Pancreas (tissue), 10 donors: ENCODE results near the gene KRT84. TPM values are rescaled to one million over a fixed set of nuclear protein-coding genes. Genes with fewer than 3 reads are reported as not detected.

Source experiments
- ATAC-seq, 4 donors: fragments of 200-7000 bp; cut with Tn5 transposase; one replicate each; pipeline versions ENCODE4 v1.8.0 to v1.9.1; 2020; ENCODE audit warnings: mild to moderate bottlenecking in 4 of 4, moderate library complexity in 4 of 4
- DNase-seq, 6 donors: peaks; one replicate each; pipeline ENCODE4 v3.0.0-alpha.2; 2020
- FAIRE-seq: peaks from 2 replicates; lab custom pipeline; 2012; peaks lifted over from hg19 to GRCh38; lab: Jason Lieb, UNC
- H3K27ac ChIP-seq, 4 donors: fragments of 200-600 bp; sonication (generic); 1 replicate in 3 of 4; 2 replicates in 1 of 4; pipeline versions ENCODE4 v1.5.0 to v1.8.0; 2020
- H3K27me3 ChIP-seq, 4 donors: fragments of 200-600 bp; one replicate each; pipeline ENCODE4 v1.8.0; 2021
- H3K36me3 ChIP-seq, 3 donors: fragments of 200-600 bp; sonication (generic) in 1 of 3; one replicate each; pipeline versions ENCODE4 v1.5.0 to v1.8.0; 2020 to 2021
- H3K4me1 ChIP-seq, 3 donors: fragments of 200-600 bp; one replicate each; pipeline ENCODE4 v1.8.0; 2021
- H3K4me3 ChIP-seq, 4 donors: fragments of 200-600 bp; sonication (generic) in 2 of 4; one replicate each; pipeline versions ENCODE4 v1.5.0 to v1.8.0; 2020 to 2021
- H3K9me3 ChIP-seq, 4 donors: fragments of 200-600 bp; one replicate each; pipeline ENCODE4 v1.8.0; 2021
- CTCF ChIP-seq, 4 donors: fragments of 200-600 bp; sonication (generic) in 3 of 4; IDR thresholded peaks; one replicate each; pipeline versions ENCODE4 v1.5.0 to v1.8.0; 2021; ENCODE audit warnings: antibody characterized with exemption in 4 of 4
- WGBS, 2 donors: extraction: QIAGEN DNeasy Blood & Tissue Kit; methylation state at CpG; one replicate each; pipeline ENCODE4 v1.1.7; 2013; 5-methylcytosine and 5-hydroxymethylcytosine counted together
- intact Hi-C, 3 donors: fragments of 100-400 bp; cut with DNase I; formaldehyde crosslinking; loops; one replicate each; pipeline versions ENCODE4 v1.11.1 to v1.14.2; 2022
- polyA plus RNA-seq, 2 donors: library from polyadenylated mRNA; stranded (reverse); fragments of 200-250 nt; gene quantifications; one replicate each; pipeline ENCODE4 v1.2.3, GENCODE V29; 2013
- total RNA-seq, 6 donors: library from RNA; stranded (reverse); fragmentation: NEBNext Ultra II Directional in 4 of 6; extraction: Animal tissue kit (Norgen Biotek cat#: 25700) in 4 of 6; gene quantifications; one replicate each; pipeline versions ENCODE4 v1.2.1 to v1.2.4, GENCODE V29; 2021 to 2023
- donor health status: healthy with polysubstance abuse.
- donor health status: DM: no; HTN: no; CAD: no; lungs with moderate emphysema.
- donor health status: DM: no; HTN: no; CAD: no.
- donor health status: control.
- donor health status: control.
- donor health status: Bipolar disorder and iron deficiency.
- donor health status: DM: yes; HTN: yes; CAD: no.
- donor health status: DM: no; HTN: no; CAD: no.
- donor health status: DM: no; HTN: no; CAD: no.
- donor health status: DM: yes; HTN: yes; CAD: no.

The KRT84 gene
- total and polyA plus RNA-seq, 8 donors = not detected

DNA sequence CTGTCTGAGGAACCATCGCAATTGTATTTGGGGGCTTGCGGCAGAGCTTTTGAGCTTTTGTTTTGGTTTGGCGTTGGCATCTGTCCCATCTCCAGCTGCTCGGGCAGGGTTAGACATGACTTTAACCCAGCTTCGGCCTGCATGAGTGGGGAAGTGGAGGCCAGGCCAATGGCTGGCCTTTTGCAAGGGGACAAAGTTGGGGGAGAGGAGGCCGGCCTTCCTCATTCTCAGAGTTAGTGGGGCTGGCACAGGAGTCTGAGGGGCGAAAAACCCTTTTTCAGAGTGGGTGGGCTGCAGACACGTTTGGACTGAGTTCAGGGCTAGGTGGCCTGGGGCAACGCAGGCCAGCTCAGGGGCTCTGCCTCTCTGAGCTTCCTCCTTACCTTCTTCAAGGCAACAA, 15.5 kb upstream of the KRT84 start:
- intact Hi-C loops = no loop called here
- no peaks in the 10 kb centered on the region for H3K27me3 ChIP-seq
- 86 to 89% methylated on average over 9 of the region's 9 CpGs for WGBS, 2 donors
- no peak overlapping the region for H3K27ac ChIP-seq
- H3K36me3 ChIP-seq = no peaks in the 10 kb centered on the region
- no peak overlapping the region for H3K4me3 ChIP-seq
- FAIRE-seq (no peak), ATAC-seq (no peak), DNase-seq (no peak)
- H3K9me3 ChIP-seq = no peaks in the 10 kb centered on the region
- no peak for TF ChIP-seq CTCF (IDR thresholded peaks at IDR 0.05)
- no peaks in the 10 kb centered on the region for H3K4me1 ChIP-seq

DNA sequence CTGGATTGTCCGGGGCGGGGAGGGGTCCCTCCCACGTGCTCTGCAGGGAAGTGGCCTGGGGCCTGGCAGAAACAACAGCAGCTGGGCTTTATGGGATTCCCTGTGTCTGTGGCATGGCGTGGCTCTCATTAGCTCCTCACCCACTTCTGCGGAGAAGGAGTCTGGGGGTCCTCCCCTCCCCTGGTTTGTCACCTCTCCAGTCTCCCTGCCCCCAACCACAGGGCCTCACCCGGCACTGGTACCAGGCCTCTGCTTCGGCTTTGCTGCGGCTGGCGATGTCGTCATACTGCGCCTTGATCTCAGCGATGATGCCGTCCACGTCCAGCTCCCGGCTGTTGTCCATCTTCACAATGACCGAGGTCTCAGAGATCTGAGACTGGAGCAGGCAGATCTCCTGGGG, 14.3 kb upstream of the KRT84 start:
- TF ChIP-seq CTCF (IDR thresholded peaks at IDR 0.05) = no peak
- no peak for FAIRE-seq
- DNase-seq = no peak
- intact Hi-C loops = loop anchor here in 1 of 3 donors (10.0 kb wide), 1 partner anchor 95 kb away; the partner anchor contains the start of gene KRT6A
- Histone ChIP-seq H3K9me3 (no peaks in the 10 kb centered on the region), H3K27me3 (no peaks in the 10 kb centered on the region), H3K4me1 (no peaks in the 10 kb centered on the region), H3K27ac (no peak overlapping the region), H3K36me3 (no peaks in the 10 kb centered on the region), H3K4me3 (no peak overlapping the region)
- no peak for ATAC-seq
- 90 to 92% methylated on average over 16 of the region's 16 CpGs for WGBS, 2 donors

DNA sequence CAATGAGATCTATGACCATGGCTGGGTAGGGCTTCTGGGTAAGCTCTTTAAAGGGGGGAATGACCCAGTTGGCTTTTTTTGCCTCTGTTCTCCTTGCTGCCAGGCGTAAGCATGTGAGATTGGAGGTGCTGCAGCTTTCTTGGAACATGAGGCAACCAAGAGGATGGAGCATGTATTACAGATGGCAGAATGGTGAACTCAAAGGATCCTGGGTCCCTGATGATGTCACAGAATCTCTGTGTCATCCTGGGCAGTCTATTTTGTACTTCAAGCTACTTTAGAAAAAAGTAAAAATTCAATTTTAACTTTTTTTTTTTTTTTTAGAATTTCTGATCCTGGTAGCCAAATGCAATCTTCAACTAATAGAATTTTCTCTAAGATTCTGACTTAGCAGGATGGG, 12.7 kb upstream of the KRT84 start:
- Histone ChIP-seq H3K4me3 (no peak overlapping the region), H3K4me1 (no peaks in the 10 kb centered on the region), H3K27ac (no peak overlapping the region), H3K36me3 (no peaks in the 10 kb centered on the region), H3K27me3 (no peaks in the 10 kb centered on the region), H3K9me3 (no peaks in the 10 kb centered on the region)
- no peak for DNase-seq
- 83 to 93% methylated on average over 1 of the region's 1 CpG for WGBS, 2 donors
- ATAC-seq = no peak
- no peak for TF ChIP-seq CTCF (IDR thresholded peaks at IDR 0.05)
- intact Hi-C loops = loop anchor here in 1 of 3 donors (10.0 kb wide), 1 partner anchor 97 kb away; the partner anchor contains the start of gene KRT6A
- no peak for FAIRE-seq

- Histone ChIP-seq H3K36me3 (no peaks in the 10 kb centered on the region), H3K27me3 (no peaks in the 10 kb centered on the region), H3K27ac (no peak overlapping the region), H3K4me3 (no peak overlapping the region), H3K9me3 (no peaks in the 10 kb centered on the region), H3K4me1 (no peaks in the 10 kb centered on the region)
- FAIRE-seq = no peak
- 69 to 72% methylated on average over 8 of the region's 8 CpGs for WGBS, 2 donors
- intact Hi-C loops = loop anchor here in 1 of 3 donors (10.0 kb wide), 1 partner anchor 98 kb away; the partner anchor contains the start of gene KRT6A
- no peak for DNase-seq
- TF ChIP-seq CTCF (IDR thresholded peaks at IDR 0.05) = no peak
- ATAC-seq = no peak
These were observed 11.2 kb upstream of the KRT84 start for GRCh38 chr12:52396656-52397055.

DNA sequence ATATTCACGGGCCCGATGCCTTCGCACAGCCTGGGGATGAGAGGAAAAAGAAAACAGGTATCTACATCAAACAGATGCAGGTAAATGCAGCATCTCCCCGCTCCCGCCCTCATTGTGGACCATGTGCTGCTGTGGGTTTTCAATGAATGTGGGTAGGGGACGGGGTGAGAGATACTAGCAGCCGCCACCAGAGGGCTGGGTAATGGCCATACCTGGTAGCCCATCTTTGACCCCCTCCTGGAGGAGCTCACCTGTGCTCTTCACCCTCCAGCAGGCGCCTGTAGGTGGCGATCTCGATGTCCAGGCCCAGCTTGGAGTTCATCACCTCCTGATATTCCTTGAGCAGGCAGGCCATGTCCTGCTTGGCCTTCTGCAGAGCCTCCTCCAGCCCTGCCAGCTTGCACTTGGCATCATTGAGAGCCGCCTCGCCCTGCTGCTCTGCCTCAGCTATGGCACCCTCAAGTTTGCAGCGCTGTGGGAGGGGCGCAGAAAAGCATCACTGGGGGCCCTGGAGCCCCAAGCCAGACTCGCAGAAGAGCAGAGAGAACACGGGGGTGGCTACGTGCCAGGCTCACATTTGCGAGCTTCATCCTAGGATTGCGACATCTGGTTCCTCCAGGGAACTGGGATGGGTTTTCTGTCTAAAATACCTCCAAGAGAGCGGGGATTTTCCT, 10.4 kb upstream of the KRT84 start:
- Histone ChIP-seq H3K36me3 (no peaks in the 10 kb centered on the region), H3K4me3 (no peak overlapping the region), H3K27me3 (no peaks in the 10 kb centered on the region), H3K4me1 (no peaks in the 10 kb centered on the region), H3K27ac (no peak overlapping the region), H3K9me3 (no peaks in the 10 kb centered on the region)
- peak in 1 of 4 donors; percentile 12 for TF ChIP-seq CTCF (IDR thresholded peaks at IDR 0.05)
- ATAC-seq (peak in 3 of 4 donors; percentile 31 to 61 (median 38)), FAIRE-seq (no peak), DNase-seq (peak in 1 of 6 donors; percentile 50)
- intact Hi-C loops = loop anchor here in 1 of 3 donors (10.0 kb wide), 1 partner anchor 99 kb away; the partner anchor contains the start of gene KRT6A
- 60 to 67% methylated on average over 20 of the region's 20 CpGs for WGBS, 2 donors
